HEK293 (cell line): Measurements from ENCODE around the gene LAMA1.

Experiments
- CTCF ChIA-PET: fragments of 350-600 bp; formaldehyde crosslinking; extraction: SDS; loops from one replicate; lab custom pipeline; 2021; ENCODE audit warnings: antibody characterized with exemption; lab: Yijun Ruan, JAX
- POLR2A ChIA-PET: fragments of 300-600 bp; formaldehyde crosslinking; extraction: SDS; loops from one replicate; lab custom pipeline; 2020; ENCODE audit warnings: antibody characterized with exemption, inconsistent platforms; lab: Yijun Ruan, JAX
- H3K27ac ChIP-seq: fragments of 200-500 bp; sonication (Bioruptor generic); 2 replicates; pipeline ENCODE4 v1.5.1; 2014; ENCODE audit warnings: low read depth, low read length, control low read depth, inconsistent platforms; ENCODE audit errors: extremely low read depth
- H3K36me3 ChIP-seq, 2 experiments: fragments of 200-500 bp in 1 of 2; sonication (Bioruptor generic) in 1 of 2; 1 replicate in 1 of 2; 2 replicates in 1 of 2; pipeline ENCODE4 v1.5.1; 2014 to 2017; ENCODE audit warnings: inconsistent platforms in 2 of 2, low read length in 2 of 2; ENCODE audit not compliant: control insufficient read depth in 2 of 2, insufficient read depth in 1 of 2
- H3K4me1 ChIP-seq: fragments of 200-500 bp; sonication (Bioruptor generic); 2 replicates; pipeline ENCODE4 v1.5.1; 2014; ENCODE audit warnings: mild to moderate bottlenecking, low read length, inconsistent platforms; ENCODE audit not compliant: control insufficient read depth, insufficient read depth
- H3K4me3 ChIP-seq: 2 replicates; pipeline ENCODE4 v1.5.1; 2011; ENCODE audit warnings: low read depth, mild to moderate bottlenecking, control low read depth, low read length, moderate library complexity
- H3K9me3 ChIP-seq: fragments of 200-500 bp; sonication (Bioruptor generic); 2 replicates; pipeline ENCODE4 v1.5.1; 2014; ENCODE audit warnings: low read depth, low read length, inconsistent platforms; ENCODE audit not compliant: control insufficient read depth, insufficient read depth
- IKZF3 ChIP-seq: fragments of 450-650 bp; IDR thresholded peaks from 2 replicates; pipeline ENCODE4 v1.5.0; 2018; ENCODE audit warnings: missing biosample characterization, mild to moderate bottlenecking, missing genetic modification characterization, moderate library complexity
- TCF7L2 ChIP-seq: IDR thresholded peaks from 2 replicates; pipeline ENCODE4 v1.6.1; 2011; ENCODE audit warnings: low read depth, mild to moderate bottlenecking, inconsistent platforms, low read length, moderate library complexity, borderline replicate concordance
- ZFHX2 ChIP-seq: fragments of 450-650 bp; formaldehyde crosslinking; conservative IDR thresholded peaks from 2 replicates; pipeline ENCODE4 v1.5.1; 2016; ENCODE audit warnings: missing biosample characterization, missing genetic modification characterization
- ZFP37 ChIP-seq: fragments of 450-650 bp; formaldehyde crosslinking; IDR thresholded peaks from 2 replicates; pipeline ENCODE4 v1.5.1; 2016; ENCODE audit warnings: missing biosample characterization, missing genetic modification characterization
- ZNF169 ChIP-seq: fragments of 450-650 bp; formaldehyde crosslinking; IDR thresholded peaks from 2 replicates; pipeline ENCODE4 v1.5.1; 2016; ENCODE audit warnings: missing biosample characterization, missing genetic modification characterization
- ZNF274 ChIP-seq, 2 experiments: fragments of 200-500 bp in 1 of 2; fragments of 450-650 bp in 1 of 2; sonication (Bioruptor generic) in 1 of 2; formaldehyde crosslinking in 1 of 2; IDR thresholded peaks; 2 replicates each; pipeline versions ENCODE4 v1.5.1 to v1.6.1; 2014 to 2016; ENCODE audit warnings: borderline replicate concordance in 1 of 2, inconsistent platforms in 1 of 2, low read length in 1 of 2, missing biosample characterization in 1 of 2, missing genetic modification characterization in 1 of 2
- ZNF366 ChIP-seq: fragments of 450-650 bp; formaldehyde crosslinking; conservative IDR thresholded peaks from 2 replicates; pipeline ENCODE4 v1.5.1; 2016; ENCODE audit warnings: missing biosample characterization, missing genetic modification characterization
- ZNF37A ChIP-seq: fragments of 450-650 bp; IDR thresholded peaks from 2 replicates; pipeline ENCODE4 v1.5.1; 2018; ENCODE audit warnings: missing biosample characterization, missing genetic modification characterization
- ZNF514 ChIP-seq: fragments of 450-650 bp; formaldehyde crosslinking; IDR thresholded peaks from 2 replicates; pipeline ENCODE4 v1.5.1; 2016; ENCODE audit warnings: missing biosample characterization, missing genetic modification characterization
- ZNF560 ChIP-seq: fragments of 450-650 bp; formaldehyde crosslinking; IDR thresholded peaks from 2 replicates; pipeline ENCODE4 v1.5.1; 2017; ENCODE audit warnings: missing biosample characterization, missing genetic modification characterization, borderline replicate concordance
- ZNF600 ChIP-seq: fragments of 450-650 bp; formaldehyde crosslinking; IDR thresholded peaks from 2 replicates; pipeline ENCODE4 v1.5.1; 2016; ENCODE audit warnings: missing biosample characterization, missing genetic modification characterization
- ZNF654 ChIP-seq: fragments of 450-650 bp; formaldehyde crosslinking; IDR thresholded peaks from 2 replicates; pipeline ENCODE4 v1.5.1; 2016; ENCODE audit warnings: low read depth, missing biosample characterization, missing genetic modification characterization
- ZNF670 ChIP-seq: fragments of 450-650 bp; formaldehyde crosslinking; IDR thresholded peaks from 2 replicates; pipeline ENCODE4 v1.5.1; 2016; ENCODE audit warnings: missing biosample characterization, missing genetic modification characterization, low read depth
- ZNF768 ChIP-seq: fragments of 450-650 bp; formaldehyde crosslinking; IDR thresholded peaks from 2 replicates; pipeline ENCODE4 v1.5.1; 2018; ENCODE audit warnings: missing biosample characterization, mild to moderate bottlenecking, missing genetic modification characterization
- TF ChIP-seq, protein P1 (sequence below): fragments of 450-650 bp; formaldehyde crosslinking; IDR thresholded peaks from 2 replicates; pipeline ENCODE4 v1.5.1; 2016; ENCODE audit warnings: missing biosample characterization, missing genetic modification characterization
- TF ChIP-seq, protein P2 (sequence below): fragments of 450-650 bp; formaldehyde crosslinking; IDR thresholded peaks from 2 replicates; pipeline ENCODE4 v1.5.1; 2016; ENCODE audit warnings: missing biosample characterization, missing genetic modification characterization
- TF ChIP-seq, protein P3 (sequence below): fragments of 450-650 bp; formaldehyde crosslinking; IDR thresholded peaks from 2 replicates; pipeline ENCODE4 v1.5.1; 2016; ENCODE audit warnings: missing biosample characterization, missing genetic modification characterization
- TF ChIP-seq, protein P4 (sequence below): fragments of 450-650 bp; formaldehyde crosslinking; IDR thresholded peaks from 2 replicates; pipeline ENCODE4 v1.5.1; 2017; ENCODE audit warnings: missing biosample characterization, missing genetic modification characterization
- TF ChIP-seq, protein P5 (sequence below): fragments of 450-650 bp; formaldehyde crosslinking; IDR thresholded peaks from 2 replicates; pipeline ENCODE4 v1.5.1; 2016; ENCODE audit warnings: missing biosample characterization, missing genetic modification characterization

LAMA1 gene

DNA sequence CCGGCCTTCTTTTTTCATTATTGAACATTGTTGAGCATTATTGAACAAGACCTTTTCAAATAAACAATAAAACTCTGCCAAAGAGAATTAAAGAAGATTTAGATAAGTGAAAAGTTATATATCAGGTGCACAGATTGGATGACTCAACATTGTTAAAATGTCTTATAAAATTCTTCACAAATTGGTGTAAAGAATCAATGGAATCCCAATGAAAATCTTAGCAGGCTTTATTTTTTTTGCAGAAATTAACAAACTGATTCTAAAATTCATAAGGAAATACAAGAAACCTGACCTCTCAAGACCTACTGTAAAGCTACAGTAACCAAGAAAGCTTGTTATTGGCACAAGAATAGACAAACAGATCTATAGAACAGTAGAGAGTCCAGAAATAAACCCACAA, 70.3 kb downstream of the LAMA1 start:
- no peaks in the 10 kb centered on the region for H3K9me3 ChIP-seq
- TF ChIP-seq, protein P1, sequence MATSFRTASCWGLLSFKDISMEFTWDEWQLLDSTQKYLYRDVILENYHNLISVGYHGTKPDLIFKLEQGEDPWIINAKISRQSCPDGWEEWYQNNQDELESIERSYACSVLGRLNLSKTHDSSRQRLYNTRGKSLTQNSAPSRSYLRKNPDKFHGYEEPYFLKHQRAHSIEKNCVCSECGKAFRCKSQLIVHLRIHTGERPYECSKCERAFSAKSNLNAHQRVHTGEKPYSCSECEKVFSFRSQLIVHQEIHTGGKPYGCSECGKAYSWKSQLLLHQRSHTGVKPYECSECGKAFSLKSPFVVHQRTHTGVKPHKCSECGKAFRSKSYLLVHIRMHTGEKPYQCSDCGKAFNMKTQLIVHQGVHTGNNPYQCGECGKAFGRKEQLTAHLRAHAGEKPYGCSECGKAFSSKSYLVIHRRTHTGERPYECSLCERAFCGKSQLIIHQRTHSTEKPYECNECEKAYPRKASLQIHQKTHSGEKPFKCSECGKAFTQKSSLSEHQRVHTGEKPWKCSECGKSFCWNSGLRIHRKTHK (tag by site-specific recombination): no peak
- TF ChIP-seq ZNF274 (IDR thresholded peaks at IDR 0.05; ENCODE audit: low read length): no peak
- TF ChIP-seq ZNF274 (tag by site-specific recombination; IDR thresholded peaks at IDR 0.05; ENCODE audit: borderline replicate concordance): no peak
- ChIA-PET CTCF (interaction anchor here (0.6 to 2.4 kb wide), 4 partner anchors 9 to 119 kb away, joined by 3 to 18 read pairs (median 3); no protein-coding TSS in a partner anchor), POLR2A (no interaction called here)
- H3K4me3 ChIP-seq: no peak overlapping the region
- H3K27ac ChIP-seq: no peak overlapping the region
- no peaks in the 10 kb centered on the region for H3K36me3 ChIP-seq
- H3K4me1 ChIP-seq: no peaks in the 10 kb centered on the region

DNA sequence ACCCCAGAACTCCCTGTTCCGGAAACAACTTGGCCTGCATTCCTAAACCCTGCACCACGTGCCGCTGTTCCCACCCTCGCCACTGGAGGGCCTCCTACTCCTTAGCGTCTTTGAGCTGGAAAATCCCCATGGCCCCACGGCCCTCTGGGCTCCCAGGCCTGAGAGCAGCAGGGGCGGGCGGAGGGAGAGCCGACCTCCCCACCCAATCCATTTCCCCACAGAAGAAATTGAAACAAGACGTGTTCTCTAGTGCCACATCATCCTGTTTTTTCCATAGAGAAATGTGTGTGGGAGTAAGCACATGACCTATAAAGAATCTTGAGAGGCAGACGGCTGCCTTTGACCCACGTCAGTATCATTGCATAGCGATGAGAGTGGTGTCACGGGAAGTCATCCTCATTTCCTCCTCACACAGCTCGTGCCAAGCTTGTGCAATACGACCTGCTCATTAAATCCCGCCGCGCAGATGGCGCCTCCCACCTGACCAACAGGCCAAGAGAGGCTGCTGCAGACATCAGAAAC, 79.2 kb downstream of the LAMA1 start:
- ChIA-PET POLR2A (interaction anchor here (0.6 to 2.1 kb wide), 4 partner anchors 57 to 171 kb away, joined by 3 to 12 read pairs (median 5); no protein-coding TSS in a partner anchor), CTCF (interaction anchor here (0.5 to 5.5 kb wide), 35 partner anchors 9 to 1806 kb away, joined by 3 to 164 read pairs (median 4); no protein-coding TSS in a partner anchor)
- peak overlapping the region; percentile 28; the same call in 1 of the 2 replicates for H3K27ac ChIP-seq
- TF ChIP-seq ZNF768 (tag by site-specific recombination) (no peak), ZNF654 (tag by site-specific recombination) (peak; percentile 41), ZNF274 (IDR thresholded peaks at IDR 0.05; ENCODE audit: low read length) (no peak), ZNF274 (tag by site-specific recombination; IDR thresholded peaks at IDR 0.05; ENCODE audit: borderline replicate concordance) (no peak), ZNF366 (peak; percentile 42; the same call in 1 of the 2 replicates), ZNF37A (tag by site-specific recombination) (no peak), ZNF670 (tag by site-specific recombination) (no peak), ZNF600 (tag by site-specific recombination) (no peak), ZFP37 (tag by site-specific recombination) (0 out of 2 replicates have a peak, but pooled peaks have one; percentile 67), ZNF169 (tag by site-specific recombination) (no peak), ZNF560 (no peak), ZFHX2 (peak; percentile 53), TCF7L2 (no peak), IKZF3 (tag by site-specific recombination) (0 out of 2 replicates have a peak, but pooled peaks have one; percentile 54), ZNF514 (no peak)
- TF ChIP-seq, protein P2, sequence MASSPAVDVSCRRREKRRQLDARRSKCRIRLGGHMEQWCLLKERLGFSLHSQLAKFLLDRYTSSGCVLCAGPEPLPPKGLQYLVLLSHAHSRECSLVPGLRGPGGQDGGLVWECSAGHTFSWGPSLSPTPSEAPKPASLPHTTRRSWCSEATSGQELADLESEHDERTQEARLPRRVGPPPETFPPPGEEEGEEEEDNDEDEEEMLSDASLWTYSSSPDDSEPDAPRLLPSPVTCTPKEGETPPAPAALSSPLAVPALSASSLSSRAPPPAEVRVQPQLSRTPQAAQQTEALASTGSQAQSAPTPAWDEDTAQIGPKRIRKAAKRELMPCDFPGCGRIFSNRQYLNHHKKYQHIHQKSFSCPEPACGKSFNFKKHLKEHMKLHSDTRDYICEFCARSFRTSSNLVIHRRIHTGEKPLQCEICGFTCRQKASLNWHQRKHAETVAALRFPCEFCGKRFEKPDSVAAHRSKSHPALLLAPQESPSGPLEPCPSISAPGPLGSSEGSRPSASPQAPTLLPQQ (tag by site-specific recombination): 0 out of 2 replicates have a peak, but pooled peaks have one; percentile 24
- TF ChIP-seq, protein P3, sequence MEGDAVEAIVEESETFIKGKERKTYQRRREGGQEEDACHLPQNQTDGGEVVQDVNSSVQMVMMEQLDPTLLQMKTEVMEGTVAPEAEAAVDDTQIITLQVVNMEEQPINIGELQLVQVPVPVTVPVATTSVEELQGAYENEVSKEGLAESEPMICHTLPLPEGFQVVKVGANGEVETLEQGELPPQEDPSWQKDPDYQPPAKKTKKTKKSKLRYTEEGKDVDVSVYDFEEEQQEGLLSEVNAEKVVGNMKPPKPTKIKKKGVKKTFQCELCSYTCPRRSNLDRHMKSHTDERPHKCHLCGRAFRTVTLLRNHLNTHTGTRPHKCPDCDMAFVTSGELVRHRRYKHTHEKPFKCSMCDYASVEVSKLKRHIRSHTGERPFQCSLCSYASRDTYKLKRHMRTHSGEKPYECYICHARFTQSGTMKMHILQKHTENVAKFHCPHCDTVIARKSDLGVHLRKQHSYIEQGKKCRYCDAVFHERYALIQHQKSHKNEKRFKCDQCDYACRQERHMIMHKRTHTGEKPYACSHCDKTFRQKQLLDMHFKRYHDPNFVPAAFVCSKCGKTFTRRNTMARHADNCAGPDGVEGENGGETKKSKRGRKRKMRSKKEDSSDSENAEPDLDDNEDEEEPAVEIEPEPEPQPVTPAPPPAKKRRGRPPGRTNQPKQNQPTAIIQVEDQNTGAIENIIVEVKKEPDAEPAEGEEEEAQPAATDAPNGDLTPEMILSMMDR (tag by site-specific recombination): peak; percentile 60; the same call in 1 of the 2 replicates
- TF ChIP-seq, protein P4, sequence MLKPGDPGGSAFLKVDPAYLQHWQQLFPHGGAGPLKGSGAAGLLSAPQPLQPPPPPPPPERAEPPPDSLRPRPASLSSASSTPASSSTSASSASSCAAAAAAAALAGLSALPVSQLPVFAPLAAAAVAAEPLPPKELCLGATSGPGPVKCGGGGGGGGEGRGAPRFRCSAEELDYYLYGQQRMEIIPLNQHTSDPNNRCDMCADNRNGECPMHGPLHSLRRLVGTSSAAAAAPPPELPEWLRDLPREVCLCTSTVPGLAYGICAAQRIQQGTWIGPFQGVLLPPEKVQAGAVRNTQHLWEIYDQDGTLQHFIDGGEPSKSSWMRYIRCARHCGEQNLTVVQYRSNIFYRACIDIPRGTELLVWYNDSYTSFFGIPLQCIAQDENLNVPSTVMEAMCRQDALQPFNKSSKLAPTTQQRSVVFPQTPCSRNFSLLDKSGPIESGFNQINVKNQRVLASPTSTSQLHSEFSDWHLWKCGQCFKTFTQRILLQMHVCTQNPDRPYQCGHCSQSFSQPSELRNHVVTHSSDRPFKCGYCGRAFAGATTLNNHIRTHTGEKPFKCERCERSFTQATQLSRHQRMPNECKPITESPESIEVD (tag by site-specific recombination): no peak
- TF ChIP-seq, protein P5, sequence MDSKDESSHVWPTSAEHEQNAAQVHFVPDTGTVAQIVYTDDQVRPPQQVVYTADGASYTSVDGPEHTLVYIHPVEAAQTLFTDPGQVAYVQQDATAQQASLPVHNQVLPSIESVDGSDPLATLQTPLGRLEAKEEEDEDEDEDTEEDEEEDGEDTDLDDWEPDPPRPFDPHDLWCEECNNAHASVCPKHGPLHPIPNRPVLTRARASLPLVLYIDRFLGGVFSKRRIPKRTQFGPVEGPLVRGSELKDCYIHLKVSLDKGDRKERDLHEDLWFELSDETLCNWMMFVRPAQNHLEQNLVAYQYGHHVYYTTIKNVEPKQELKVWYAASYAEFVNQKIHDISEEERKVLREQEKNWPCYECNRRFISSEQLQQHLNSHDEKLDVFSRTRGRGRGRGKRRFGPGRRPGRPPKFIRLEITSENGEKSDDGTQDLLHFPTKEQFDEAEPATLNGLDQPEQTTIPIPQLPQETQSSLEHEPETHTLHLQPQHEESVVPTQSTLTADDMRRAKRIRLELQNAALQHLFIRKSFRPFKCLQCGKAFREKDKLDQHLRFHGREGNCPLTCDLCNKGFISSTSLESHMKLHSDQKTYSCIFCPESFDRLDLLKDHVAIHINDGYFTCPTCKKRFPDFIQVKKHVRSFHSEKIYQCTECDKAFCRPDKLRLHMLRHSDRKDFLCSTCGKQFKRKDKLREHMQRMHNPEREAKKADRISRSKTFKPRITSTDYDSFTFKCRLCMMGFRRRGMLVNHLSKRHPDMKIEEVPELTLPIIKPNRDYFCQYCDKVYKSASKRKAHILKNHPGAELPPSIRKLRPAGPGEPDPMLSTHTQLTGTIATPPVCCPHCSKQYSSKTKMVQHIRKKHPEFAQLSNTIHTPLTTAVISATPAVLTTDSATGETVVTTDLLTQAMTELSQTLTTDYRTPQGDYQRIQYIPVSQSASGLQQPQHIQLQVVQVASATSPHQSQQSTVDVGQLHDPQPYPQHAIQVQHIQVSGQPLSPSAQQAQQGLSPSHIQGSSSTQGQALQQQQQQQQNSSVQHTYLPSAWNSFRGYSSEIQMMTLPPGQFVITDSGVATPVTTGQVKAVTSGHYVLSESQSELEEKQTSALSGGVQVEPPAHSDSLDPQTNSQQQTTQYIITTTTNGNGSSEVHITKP: peak; percentile 23; the same call in 1 of the 2 replicates
- TF ChIP-seq, all 188 proteins: peak for 8
- Histone ChIP-seq H3K9me3 (no peaks in the 10 kb centered on the region), H3K36me3 (no peaks in the 10 kb centered on the region), H3K4me1 (no peaks in the 10 kb centered on the region; the same call in 1 of the 2 replicates), H3K4me3 (peak overlapping the region; percentile 2; the same call in 1 of the 2 replicates)
